DND-41 (cell line): ENCODE results near the gene CCSER2.

ENCODE experiments used
- ATAC-seq: fragments of 200-7000 bp; cut with Tn5 transposase; 3 replicates; pipeline ENCODE4 v1.9.1; 2021; ENCODE audit warnings: low read depth; ENCODE audit not compliant: insufficient read depth
- DNase-seq: peaks from one replicate; pipeline ENCODE4 v3.0.0-alpha.2; 2020
- H2AFZ ChIP-seq: 2 replicates; pipeline ENCODE4 v1.6.0; 2012; ENCODE audit warnings: low read depth, low read length
- H3K27ac ChIP-seq: 2 replicates; pipeline ENCODE4 v1.5.1; 2012; ENCODE audit warnings: low read length, inconsistent platforms
- H3K27me3 ChIP-seq: fragments of 200-600 bp; sonication (generic); 2 replicates; pipeline ENCODE4 v1.6.0; 2012; ENCODE audit warnings: low read length, mild to moderate bottlenecking, inconsistent platforms; ENCODE audit not compliant: insufficient read depth, poor library complexity
- H3K36me3 ChIP-seq: 2 replicates; pipeline ENCODE4 v1.5.1; 2012; ENCODE audit warnings: low read length, inconsistent platforms; ENCODE audit not compliant: insufficient read depth
- H3K4me1 ChIP-seq: 2 replicates; pipeline ENCODE4 v1.5.1; 2012; ENCODE audit warnings: mild to moderate bottlenecking, low read length; ENCODE audit not compliant: insufficient read depth
- H3K4me2 ChIP-seq: 2 replicates; pipeline ENCODE4 v1.6.0; 2012; ENCODE audit warnings: mild to moderate bottlenecking, moderate library complexity, low read length, inconsistent platforms; ENCODE audit not compliant: insufficient read depth
- H3K4me3 ChIP-seq, 2 experiments: fragments of 200-600 bp in 1 of 2; shearing (Covaris generic) in 1 of 2; 2 replicates each; pipeline ENCODE4 v1.5.1; 2012 to 2016; ENCODE audit warnings: inconsistent platforms in 2 of 2, low read length in 2 of 2, mild to moderate bottlenecking in 2 of 2, low read depth in 1 of 2, moderate library complexity in 1 of 2
- H3K79me2 ChIP-seq: 2 replicates; pipeline ENCODE4 v1.6.0; 2012; ENCODE audit warnings: low read length, inconsistent platforms; ENCODE audit not compliant: insufficient read depth
- H3K9ac ChIP-seq: 2 replicates; pipeline ENCODE4 v1.6.0; 2012; ENCODE audit warnings: low read depth, mild to moderate bottlenecking, inconsistent platforms, low read length, moderate library complexity
- H3K9me3 ChIP-seq: 2 replicates; pipeline ENCODE4 v1.5.1; 2012; ENCODE audit warnings: low read length, moderate library complexity, mild to moderate bottlenecking, inconsistent platforms; ENCODE audit not compliant: insufficient read depth, severe bottlenecking
- H4K20me1 ChIP-seq: 2 replicates; pipeline ENCODE4 v1.6.0; 2012; ENCODE audit warnings: low read length; ENCODE audit not compliant: insufficient read depth
- CTCF ChIP-seq: IDR thresholded peaks from 2 replicates; pipeline ENCODE4 v1.5.1; 2012; ENCODE audit warnings: borderline replicate concordance, low read length, moderate library complexity, mild to moderate bottlenecking; ENCODE audit not compliant: poor library complexity, severe bottlenecking; ENCODE audit errors: extremely low read depth
- EZH2 ChIP-seq: IDR thresholded peaks from 3 replicates; pipeline ENCODE4 v1.6.1; 2012; ENCODE audit warnings: borderline replicate concordance, low read depth, mild to moderate bottlenecking, moderate library complexity, low read length, inconsistent platforms; ENCODE audit not compliant: severe bottlenecking

The CCSER2 gene

DNA sequence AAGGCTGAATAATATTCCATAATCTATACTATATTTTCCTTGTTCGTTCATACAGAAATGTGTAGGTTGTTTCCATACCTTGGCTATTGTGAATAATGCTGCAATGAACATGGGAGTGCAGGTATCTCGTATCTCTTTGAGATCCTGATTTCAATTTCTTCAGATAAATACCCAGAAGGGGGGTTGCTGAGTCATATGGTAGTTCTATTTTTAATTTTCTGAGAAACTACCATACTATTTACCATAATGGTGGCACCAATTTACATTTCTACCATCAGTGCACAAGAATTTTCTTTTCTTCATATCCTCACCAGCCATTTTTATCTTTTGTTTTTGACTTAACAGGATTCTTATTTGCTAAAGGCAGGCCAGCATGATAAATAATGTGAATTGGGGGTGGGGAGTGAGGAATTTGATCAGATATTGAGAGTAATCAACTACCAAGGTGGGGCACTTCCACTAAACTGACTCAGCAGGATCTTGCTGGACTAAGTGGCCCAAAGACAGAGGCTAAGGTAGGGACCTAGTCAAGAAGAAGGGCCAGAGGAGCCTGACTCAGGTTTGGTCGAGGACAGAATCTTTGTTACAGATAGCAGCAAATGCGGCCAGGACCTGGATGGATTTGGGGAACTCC, 21.5 kb upstream of the CCSER2 start:
- Histone ChIP-seq H3K27ac (peak overlapping the region; percentile 86), H3K36me3 (no peaks in the 10 kb centered on the region), H3K79me2 (no peaks in the 10 kb centered on the region), H3K9ac (no peak overlapping the region), H3K4me3 (no peak overlapping the region), H3K4me1 (peaks cover 45% of the 10 kb centered on the region), H3K9me3 (no peaks in the 10 kb centered on the region), H3K27me3 (no peaks in the 10 kb centered on the region), H4K20me1 (no peaks in the 10 kb centered on the region), H2AFZ (no peak overlapping the region), H3K4me2 (no peak overlapping the region)
- no peak for DNase-seq
- TF ChIP-seq EZH2 (no peak), CTCF (no peak)
- ATAC-seq, result no peak

- H3K4me1 ChIP-seq, result peaks cover 45% of the 10 kb centered on the region
- no peak for TF ChIP-seq EZH2
- peak; percentile 28 for TF ChIP-seq CTCF
- DNase-seq (peak; percentile 61), ATAC-seq (peak; percentile 47)
- H3K4me2 ChIP-seq, result peak overlapping the region; percentile 61; the same call in 1 of the 2 replicates
- no peaks in the 10 kb centered on the region for H3K9me3 ChIP-seq
- peak overlapping the region; percentile 86 for H3K27ac ChIP-seq
- no peaks in the 10 kb centered on the region for H4K20me1 ChIP-seq
- H3K27me3 ChIP-seq, result no peaks in the 10 kb centered on the region
- no peaks in the 10 kb centered on the region for H3K36me3 ChIP-seq
- H3K79me2 ChIP-seq, result no peaks in the 10 kb centered on the region
- no peak overlapping the region for H3K9ac ChIP-seq
- H2AFZ ChIP-seq, result no peak overlapping the region
- no peak overlapping the region for H3K4me3 ChIP-seq
Measured at GRCh38 chr10:84308021-84308420, 20.4 kb upstream of the CCSER2 start.

GRCh38 chr10:84308481-84309304, 19.7 kb upstream of the CCSER2 start:
- Histone ChIP-seq H3K9me3 (no peaks in the 10 kb centered on the region), H3K4me2 (peak overlapping the region; percentile 61), H3K36me3 (no peaks in the 10 kb centered on the region), H3K27ac (peak overlapping the region; percentile 86), H3K9ac (peak overlapping the region; percentile 39), H4K20me1 (no peaks in the 10 kb centered on the region), H2AFZ (peak overlapping the region; percentile 12), H3K4me1 (peaks cover 45% of the 10 kb centered on the region), H3K79me2 (no peaks in the 10 kb centered on the region), H3K27me3 (no peaks in the 10 kb centered on the region), H3K4me3 (peak overlapping the region in 1 of 2 experiments; percentile 38; a peak in 2 of 4 replicates)
- ATAC-seq (peak; percentile 90), DNase-seq (peak; percentile 90)
- TF ChIP-seq CTCF, result no peak
- TF ChIP-seq EZH2, result no peak
